GM18520 (cell line): ENCODE data around the gene BCAS3.
"Not testable (repeated sequence)": the region's sequence is repeated elsewhere in the genome, so short reads cannot be mapped to it uniquely, and the experiment has no call there.

ENCODE experiments used
- ATAC-seq: cut with Tn5 transposase; IDR thresholded peaks from one replicate; pipeline ENCODE4 v1.9.1; 2021; ENCODE audit not compliant: unreplicated experiment

Gene BCAS3

DNA sequence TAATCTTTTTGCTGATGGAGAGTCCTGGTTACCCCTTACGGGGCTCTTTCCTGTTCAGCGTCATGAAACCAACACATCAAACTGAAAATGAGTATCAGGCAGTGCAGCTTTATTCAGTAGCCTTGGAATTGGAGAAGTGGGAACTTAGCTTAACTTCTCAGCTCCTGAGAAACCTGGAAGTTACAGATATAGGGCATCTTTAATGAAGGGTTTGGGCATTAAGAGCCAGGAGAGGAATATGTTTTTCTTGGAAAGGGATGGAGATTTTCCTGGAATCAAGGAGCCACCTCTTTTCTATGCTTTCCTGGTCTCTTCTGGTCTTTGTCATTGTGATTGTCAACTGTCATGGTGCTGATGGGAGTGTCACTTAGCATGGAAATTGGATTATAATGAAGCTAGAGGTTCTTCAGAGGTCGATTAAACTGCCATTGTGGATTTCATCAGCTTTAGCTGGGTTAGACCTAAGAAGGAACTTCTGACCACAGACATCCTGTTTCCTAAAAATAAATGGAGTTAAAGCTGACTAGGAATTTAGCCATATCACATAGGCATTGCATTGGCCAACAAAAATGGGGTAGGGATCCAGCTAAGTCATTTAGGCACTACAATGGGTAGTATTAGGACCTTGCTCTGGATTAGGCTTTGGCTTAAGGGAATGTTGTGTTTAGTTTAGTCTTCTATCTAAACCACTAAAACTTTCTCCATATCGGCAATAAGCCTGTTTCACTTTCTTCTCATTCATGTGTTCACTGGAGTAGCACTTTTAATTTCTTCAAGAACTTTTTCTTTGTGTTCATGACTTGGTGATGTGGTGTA, 186.4 kb downstream of the BCAS3 start:
- no peak for ATAC-seq

DNA sequence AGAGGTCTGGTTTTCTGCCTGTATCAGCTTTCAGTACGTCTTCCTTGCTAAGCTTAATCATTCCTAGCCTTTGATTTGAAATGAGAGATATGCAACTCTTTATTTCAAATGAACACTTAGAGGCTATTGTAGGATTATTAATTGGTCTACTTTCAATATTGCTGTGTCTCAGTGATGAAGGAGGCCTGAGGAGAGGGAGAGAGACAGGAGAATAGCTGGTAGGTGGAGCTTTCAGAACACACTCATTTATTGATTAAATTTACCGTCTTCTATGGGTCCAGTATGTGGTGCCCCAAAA, 187.0 kb downstream of the BCAS3 start:
- no peak for ATAC-seq

DNA sequence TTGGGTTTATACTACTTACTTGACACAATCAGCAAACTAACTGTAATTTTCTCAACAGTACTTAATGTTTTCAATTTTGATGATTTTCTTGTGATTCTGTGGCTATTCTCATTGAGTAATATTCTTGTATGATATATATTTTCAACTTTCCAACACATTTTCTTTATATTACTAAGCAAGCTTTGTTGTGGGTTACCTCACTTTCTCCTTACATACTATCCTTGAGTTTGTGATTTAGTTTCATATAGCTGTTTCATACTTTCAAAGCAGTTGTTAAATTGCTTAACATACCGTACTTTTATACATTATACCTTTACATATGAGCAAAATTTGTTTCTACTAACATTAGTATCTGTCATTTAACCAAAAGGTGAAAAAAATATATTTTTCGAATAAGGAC, 197.1 kb downstream of the BCAS3 start:
- no peak for ATAC-seq

DNA sequence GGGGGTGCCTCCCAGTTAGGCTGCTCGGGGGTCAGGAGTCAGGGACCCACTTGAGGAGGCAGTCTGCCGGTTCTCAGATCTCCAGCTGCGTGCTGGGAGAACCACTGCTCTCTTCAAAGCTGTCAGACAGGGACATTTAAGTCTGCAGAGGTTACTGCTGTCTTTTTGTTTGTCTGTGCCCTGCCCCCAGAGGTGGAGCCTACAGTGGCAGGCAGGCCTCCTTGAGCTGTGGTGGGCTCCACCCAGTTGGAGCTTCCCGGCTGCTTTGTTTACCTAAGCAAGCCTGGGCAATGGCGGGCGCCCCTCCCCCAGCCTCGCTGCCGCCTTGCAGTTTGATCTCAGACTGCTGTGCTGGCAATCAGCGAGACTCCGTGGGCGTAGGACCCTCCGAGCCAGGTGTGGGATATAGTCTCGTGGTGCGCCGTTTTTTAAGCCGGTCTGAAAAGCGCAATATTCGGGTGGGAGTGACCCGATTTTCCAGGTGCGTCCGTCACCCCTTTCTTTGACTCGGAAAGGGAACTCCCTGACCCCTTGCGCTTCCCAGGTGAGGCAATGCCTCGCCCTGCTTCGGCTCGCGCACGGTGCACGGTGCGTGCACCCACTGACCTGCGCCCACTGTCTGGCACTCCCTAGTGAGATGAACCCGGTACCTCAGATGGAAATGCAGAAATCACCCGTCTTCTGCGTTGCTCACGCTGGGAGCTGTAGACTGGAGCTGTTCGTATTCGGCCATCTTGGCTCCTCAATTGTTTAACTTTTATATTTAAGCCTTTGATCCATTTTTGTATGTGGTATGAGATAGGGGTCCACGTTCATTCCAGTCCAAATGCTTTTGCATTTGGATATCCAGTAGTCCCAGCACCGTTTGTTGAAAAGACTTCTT, 209.3 kb downstream of the BCAS3 start:
- not testable (repeated sequence) for ATAC-seq

DNA sequence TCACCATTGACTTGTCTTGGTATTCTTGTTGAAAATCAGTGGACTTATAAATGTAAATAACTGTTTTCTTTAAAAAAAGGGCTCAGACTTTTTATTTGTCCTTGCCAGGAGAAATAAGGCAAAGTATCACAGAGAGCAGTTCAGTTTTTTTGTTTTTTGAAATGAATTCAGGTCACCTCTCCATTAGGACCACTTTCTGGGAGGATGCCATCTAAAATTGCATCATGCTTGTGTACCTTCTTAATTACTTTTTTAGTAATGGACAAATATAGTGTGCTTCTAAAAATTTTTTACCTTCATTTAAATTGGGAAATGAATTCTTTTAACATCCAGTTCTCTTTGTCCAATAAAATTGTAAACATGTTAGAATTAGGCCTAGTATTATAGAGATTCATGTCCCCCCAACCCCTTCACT, 210.0 kb downstream of the BCAS3 start:
- ATAC-seq = no peak

DNA sequence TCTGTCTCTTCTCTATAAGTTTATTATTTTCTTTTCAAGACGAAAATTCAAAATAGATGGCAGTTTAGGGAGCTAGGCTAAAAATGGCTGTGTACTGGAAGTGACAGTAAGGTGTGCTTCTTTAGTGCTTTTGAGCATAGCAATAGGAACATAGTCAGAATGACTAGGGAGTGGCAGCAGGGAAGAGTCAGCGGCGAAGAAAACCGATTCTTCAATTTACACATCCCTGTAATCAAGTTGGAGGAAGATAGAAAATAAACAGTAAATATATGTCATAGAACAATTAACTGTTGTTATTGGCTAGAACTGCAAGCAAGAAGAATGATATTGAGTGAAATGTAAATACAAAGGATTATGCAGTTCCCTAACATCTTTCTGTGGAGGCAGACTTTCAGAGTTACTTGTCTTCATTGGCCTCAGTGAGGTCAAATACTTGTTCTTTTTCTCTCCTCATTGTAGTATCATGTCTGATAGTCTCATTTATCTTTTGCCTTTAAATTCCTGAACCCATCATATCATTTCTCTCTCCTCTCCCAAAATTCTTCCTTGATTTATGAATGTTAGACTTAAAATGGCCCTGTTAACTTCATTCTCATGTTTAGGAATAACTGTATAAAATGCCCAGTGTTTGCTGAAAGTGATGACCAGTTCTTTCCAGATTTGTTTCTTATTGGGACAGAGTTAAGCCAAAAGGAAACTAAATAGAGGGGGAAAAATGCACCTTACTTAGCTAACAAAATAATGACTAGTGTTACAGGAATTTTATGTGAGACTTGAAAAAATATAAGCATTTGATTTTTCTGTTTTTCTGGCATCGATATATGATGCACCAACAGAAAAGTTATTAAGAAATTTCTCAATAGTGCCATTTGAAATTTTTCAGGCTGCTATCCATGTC, 211.4 kb downstream of the BCAS3 start:
- no peak for ATAC-seq

DNA sequence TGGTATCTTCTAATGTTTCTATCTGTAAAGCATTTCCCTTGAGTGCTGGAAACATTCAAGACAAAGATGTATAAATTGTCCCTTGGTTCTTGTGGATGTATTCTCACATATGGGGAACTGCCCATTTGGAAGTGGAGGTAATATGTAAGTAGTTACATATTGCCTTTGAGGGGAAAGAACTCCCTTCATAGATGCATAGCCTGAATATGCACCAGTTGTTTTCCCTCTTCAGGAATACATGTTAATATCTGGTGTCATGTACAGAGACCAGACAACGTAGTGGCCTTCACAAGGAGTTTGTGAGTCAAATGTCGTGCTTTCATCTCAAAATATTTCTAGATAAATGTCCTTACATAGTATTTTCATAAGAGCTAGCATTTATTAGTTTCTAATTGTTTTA, 213.5 kb downstream of the BCAS3 start:
- no peak for ATAC-seq

DNA sequence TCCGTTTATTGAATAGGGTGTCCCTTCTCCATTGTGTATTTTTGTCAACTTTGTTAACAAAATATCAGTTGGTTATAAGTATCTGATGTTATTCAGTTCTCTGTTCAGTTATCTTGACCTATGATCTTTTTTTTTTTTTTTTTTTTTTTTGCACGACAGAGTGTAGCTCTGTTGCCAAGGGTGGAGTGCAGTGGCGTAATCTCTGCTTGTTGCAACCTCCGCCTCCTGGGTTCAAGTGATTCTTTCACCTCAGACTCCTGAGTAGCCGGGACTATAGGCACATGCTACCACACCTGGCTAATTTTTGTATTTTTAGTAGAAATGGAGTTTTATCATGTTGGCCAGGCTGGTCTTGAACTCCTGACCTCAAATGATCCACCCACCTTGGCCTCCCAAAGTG, 215.8 kb downstream of the BCAS3 start:
- ATAC-seq = no peak

DNA sequence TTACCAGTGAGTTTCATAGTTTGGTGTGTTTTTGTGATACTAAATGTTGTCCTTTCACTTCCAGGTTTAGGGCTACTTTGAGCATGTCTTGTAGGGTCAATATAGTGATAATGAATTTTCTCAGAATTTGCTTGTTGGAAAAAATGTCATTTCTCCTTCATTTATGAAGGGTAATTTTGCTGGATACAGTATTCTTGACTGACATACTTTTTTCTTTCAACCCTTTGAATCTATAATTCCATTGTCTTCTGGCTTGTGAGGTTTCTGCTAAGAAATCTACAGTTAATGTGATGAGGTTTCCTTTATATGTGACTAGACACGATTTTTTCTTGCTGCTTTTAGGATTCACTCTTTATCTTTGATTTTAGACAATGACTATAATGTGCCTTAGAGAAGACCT, 219.3 kb downstream of the BCAS3 start:
- ATAC-seq = no peak

DNA sequence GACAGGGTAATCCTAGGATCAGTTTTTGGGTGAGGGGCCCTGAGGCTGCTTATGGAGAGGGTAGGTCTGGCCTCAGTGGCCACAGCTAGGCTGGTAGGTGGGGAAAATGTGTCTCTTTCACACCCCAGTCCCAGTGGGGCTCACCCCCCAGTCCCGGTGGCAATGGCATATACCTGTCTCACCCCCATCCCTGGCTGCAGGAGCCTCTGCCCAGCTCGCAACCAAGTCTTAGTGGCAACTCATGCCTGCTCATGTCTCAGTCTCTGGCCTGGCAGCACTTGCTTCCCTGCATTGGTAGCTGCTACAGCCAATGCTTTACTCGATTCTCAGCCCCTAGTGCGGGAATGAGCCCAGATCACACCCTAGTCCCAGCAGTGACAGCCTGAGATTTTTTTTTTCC, 221.5 kb downstream of the BCAS3 start:
- no peak for ATAC-seq

DNA sequence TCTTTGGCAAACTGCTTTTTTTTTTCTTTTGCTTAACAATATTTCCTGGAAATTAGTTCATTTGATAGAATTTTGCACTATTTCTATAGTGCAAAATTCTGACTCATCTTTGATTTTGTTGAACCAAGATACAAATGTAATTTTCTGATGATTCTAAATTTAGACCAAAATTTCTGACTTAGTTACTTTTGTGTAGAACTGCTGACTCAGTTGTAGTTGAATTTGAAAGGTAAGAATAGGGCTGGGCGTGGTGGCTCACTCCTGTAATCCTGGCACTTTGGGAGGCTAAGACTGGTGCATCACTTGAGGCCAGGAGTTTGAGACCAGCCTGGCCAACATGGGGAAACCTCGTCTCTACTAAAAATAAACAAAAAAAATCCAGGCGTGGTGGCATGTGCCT, 223.0 kb downstream of the BCAS3 start:
- no peak for ATAC-seq

DNA sequence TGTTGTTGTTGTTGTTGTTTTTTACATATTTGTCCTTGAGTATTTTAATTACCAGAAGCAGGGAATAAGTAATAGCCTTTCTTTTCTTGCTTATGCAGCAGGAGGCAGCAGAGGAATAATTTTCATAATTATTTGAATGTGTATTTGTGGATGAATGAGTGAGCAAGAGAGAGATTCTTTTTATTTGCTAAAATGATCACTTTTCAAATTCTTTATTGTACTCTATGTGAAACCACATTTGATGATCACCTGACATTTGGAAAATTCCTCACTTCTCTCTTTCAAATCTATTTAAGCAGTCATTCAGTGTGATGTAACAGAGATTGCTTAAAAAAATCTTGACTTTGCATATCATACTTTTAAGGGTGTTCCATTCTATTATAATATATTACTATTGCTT, 223.6 kb downstream of the BCAS3 start:
- no peak for ATAC-seq

DNA sequence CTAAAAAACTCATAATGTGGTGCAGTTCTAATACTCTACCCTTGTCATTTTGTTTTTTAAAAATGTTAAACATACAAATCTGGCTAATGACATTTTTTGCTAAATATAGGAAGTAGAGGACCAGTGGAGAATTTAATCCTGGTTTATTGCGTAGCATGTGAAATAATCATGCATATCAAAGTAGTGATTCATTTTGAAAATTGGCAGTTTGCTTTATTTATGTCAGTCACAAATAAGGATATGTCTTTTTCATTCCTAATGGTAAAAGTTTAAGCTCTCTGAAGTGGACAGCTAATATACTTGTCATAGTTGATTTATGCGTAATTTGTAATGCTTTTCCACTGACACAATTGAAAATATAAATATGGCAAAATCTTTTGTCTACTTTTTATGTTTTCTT, 224.2 kb downstream of the BCAS3 start:
- ATAC-seq = no peak

DNA sequence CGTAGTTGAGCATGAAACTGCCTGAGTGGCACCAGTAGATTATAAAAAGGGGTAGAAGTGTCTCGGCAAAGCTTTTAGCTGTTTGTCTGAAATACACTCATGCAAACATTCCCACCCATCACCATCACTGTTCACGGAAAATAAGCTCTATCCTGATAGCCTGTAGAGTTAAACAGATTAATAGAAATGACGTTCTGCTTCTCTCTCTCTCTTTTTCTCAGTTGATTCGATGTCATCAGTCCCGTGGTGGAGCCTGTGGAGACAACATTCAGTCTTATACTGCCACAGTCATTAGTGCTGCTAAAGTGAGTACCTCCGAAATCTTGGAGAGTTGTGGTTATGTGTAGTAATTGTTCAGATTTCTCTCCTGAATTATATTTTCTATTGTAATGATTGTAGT, 224.7 kb downstream of the BCAS3 start:
- ATAC-seq = no peak

DNA sequence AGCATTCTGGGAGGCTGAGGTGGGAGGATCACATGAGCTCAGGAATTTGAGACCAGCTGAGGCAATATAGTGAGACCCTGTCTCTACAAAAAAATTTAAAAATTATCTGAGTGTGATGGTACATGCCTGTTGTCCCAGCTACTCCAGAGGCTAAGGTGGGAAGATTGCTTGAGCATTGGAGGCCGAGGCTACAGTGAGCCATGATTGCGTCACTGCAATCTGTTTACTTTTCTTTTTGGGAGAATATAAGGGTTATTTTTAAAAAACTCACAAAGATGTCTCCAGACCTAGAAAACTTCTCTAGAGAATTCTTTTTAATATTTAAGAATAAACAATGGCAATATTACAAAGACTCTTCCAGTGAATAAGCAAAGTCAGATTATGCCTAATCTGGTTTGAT, 226.9 kb downstream of the BCAS3 start:
- ATAC-seq = no peak

DNA sequence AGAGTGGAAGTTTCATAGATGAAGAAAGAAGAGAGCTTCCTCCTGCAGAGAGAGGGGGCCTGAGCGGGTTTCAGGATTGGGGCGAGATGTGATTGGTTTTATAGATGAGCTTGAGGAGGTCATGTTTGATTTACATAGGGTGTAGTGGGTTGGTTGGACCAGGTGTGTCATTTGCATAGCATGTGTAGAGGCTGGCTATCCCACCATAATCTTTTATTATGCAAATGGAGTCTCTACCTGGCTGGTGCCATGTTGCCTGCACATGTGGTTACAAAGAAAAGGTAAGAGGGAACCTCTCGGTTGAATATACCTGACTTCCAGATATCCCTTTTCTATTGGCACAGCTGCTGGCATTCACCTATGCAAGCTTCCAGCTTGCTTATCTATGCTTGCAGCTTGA, 228.1 kb downstream of the BCAS3 start:
- no peak for ATAC-seq

DNA sequence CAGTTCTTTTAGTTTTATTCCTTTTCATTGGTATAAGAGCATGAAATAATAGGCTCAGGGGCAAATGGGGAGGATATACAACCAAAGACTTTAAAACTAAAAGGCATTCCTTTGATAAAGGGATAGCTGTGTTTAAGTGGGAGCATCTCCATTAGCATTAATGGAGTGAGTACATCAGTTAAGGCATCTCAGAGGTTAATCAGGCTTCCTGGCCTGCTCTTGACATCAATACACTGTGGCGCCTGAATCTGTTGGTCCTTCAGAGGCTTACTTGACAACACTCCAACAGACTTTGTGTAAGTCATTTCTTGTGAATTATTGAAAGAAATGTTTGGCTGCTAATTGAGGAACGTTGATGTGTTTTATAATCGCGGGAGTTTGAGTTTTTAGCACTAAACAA, 230.7 kb downstream of the BCAS3 start:
- ATAC-seq = no peak

DNA sequence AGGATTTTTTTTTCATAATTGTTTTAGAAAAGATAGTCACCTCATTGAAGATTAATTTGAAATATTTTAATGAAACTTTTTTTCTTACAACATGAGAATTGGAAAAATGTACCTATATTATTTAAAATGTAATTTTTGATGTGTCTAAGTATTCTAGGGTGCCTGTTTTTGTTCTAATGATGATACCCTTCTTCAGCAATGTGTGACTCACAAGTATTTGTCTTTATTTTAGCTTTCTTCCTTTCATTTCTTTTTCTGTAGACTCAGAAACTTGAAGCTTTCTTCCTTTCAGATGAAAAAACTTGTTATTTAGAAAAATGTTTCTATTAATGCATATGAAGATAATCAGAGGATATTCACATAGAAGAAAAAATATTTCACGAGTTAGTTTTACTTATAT, 231.8 kb downstream of the BCAS3 start:
- ATAC-seq = no peak

DNA sequence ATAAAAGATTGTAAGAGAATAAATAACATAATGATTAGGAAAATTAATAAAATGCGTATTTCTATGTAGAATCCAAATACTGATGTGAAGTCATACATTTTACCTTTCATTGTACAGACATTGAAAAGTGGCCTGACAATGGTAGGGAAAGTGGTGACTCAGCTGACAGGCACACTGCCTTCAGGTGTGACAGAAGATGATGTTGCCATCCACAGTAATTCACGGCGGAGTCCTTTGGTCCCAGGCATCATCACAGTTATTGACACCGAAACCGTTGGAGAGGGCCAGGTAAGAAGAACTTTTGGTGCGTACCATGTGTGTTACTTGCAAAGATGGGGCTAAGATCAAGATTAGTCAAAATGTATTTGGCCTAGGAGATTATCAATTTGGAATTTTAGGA, 232.8 kb downstream of the BCAS3 start:
- no peak for ATAC-seq

DNA sequence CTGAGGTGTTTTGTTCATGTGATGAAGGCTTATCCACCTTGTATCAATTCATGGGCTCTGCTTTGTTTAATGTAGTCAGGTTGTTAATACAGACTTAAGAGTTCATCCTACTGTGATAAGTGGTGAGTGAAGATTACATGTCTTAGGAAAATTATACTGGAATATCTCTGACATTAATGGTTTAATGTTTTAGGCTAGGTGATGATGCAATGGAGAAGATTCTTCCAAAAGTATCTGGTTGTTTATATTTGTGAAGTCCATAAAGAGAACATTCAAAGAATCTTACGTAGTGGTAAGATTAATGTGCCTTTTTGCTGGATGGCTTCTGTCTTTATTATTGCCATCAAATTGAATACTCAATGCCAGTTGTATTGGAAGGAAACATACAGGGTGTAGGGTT, 236.4 kb downstream of the BCAS3 start:
- no peak for ATAC-seq

DNA sequence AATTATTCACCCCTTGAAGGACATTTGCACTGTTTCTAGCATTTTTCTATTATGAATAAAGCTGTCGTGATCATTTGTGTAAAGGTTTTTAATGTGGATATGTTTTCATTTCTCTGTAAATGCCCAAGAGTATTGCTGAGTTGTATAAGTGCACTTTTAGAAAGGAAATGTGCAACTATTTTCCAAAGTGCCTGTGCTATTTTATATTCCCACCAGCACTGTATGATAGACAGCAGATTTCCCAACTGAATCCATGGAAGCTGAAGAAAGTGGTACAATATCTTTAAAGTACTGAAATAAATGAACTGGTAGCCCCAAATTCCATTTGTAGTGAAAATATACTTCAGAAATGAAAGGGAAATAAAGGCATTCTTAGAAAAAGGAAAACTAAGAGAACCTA, 238.4 kb downstream of the BCAS3 start:
- ATAC-seq = no peak

DNA sequence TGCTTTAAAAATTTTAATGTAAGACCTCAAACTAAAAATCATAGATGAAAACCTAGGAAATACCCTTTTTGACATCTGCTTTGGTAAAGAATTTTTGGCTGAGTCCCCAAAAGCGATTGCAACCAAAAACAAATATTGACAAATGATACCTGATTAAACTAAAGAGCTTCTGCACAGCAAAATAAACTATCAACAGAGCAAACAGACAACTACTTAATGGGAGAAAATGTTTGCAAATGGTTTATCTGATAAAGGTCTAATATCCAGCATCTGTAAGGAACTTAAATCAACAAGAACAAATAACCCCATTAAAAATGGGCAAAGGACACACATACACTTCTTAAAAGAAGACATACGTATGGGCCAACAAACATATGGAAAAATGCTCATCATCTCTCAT, 242.5 kb downstream of the BCAS3 start:
- no peak for ATAC-seq
